ENCODE results near the gene WEE2.

GRCh38 chr7:141744131-141744530, 36.0 kb downstream of the WEE2 start:
- TF ChIP-seq CTCF (IDR thresholded peaks at IDR 0.05) (no peak), POLR2A (IDR thresholded peaks at IDR 0.05) (no peak)
